IMR-90 (cell line): ENCODE results near the gene HRH1.

Experiments
- BHLHE40 ChIP-seq: fragments of 150-350 bp; IDR thresholded peaks from 2 replicates; pipeline ENCODE4 v1.6.1; 2016; ENCODE audit warnings: mild to moderate bottlenecking, low read depth, low read length
- MAZ ChIP-seq: IDR thresholded peaks from 2 replicates; pipeline ENCODE4 v1.6.1; 2012; ENCODE audit warnings: low read depth, mild to moderate bottlenecking, low read length, improper control_type of control experiment, moderate library complexity, borderline replicate concordance
- MXI1 ChIP-seq: IDR thresholded peaks from 2 replicates; pipeline ENCODE4 v1.6.1; 2012; ENCODE audit warnings: low read depth, mild to moderate bottlenecking, low read length, moderate library complexity, borderline replicate concordance
- TF ChIP-seq, protein P1 (sequence below): conservative IDR thresholded peaks from 2 replicates; pipeline ENCODE4 v1.5.1; 2012; ENCODE audit warnings: mild to moderate bottlenecking, low read depth, low read length, improper control_type of control experiment

DNA sequence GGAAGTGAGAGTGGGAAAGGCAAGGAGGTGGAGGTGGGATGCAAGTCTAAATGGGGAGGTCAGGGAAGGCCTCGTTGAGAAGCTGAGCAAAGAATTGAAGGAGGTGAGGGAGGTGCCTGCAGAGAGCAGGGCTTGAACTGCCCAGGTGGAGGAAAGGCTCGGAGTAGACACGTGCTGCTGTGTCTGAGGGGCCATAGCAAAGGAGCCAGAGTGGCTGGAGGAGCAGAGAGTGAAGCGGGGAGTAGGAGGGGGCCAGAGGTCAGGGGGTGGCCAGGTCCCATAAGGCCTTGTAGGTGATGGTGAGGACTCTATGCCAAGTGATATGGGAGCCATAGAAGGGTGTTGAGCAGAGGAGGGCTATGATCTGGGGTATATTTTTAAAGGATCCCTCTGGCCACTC, 21.4 kb upstream of the HRH1 start:
- TF ChIP-seq BHLHE40 (no peak), MXI1 (no peak), MAZ (no peak)
- TF ChIP-seq, protein P1, sequence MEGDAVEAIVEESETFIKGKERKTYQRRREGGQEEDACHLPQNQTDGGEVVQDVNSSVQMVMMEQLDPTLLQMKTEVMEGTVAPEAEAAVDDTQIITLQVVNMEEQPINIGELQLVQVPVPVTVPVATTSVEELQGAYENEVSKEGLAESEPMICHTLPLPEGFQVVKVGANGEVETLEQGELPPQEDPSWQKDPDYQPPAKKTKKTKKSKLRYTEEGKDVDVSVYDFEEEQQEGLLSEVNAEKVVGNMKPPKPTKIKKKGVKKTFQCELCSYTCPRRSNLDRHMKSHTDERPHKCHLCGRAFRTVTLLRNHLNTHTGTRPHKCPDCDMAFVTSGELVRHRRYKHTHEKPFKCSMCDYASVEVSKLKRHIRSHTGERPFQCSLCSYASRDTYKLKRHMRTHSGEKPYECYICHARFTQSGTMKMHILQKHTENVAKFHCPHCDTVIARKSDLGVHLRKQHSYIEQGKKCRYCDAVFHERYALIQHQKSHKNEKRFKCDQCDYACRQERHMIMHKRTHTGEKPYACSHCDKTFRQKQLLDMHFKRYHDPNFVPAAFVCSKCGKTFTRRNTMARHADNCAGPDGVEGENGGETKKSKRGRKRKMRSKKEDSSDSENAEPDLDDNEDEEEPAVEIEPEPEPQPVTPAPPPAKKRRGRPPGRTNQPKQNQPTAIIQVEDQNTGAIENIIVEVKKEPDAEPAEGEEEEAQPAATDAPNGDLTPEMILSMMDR: no peak
